DMS53 treated with DMSO at 0.1 percent for 48 hours (cell line): ENCODE data around the gene SDHAF3.
A peak's percentile ranks its signal among the peaks of the same experiment; 100 is the strongest.
"Not testable (repeated sequence)": the region's sequence is repeated elsewhere in the genome, so short reads cannot be mapped to it uniquely, and the experiment has no call there.

Experiments
- DNase-seq: peaks from one replicate; lab custom pipeline; 2025; ENCODE audit not compliant: unreplicated experiment; lab: John Stamatoyannopoulos, UW

Gene SDHAF3

GRCh38 chr7:97117372-97118188, at the start of gene SDHAF3:
SDHAF3 (plus strand) TSS chr7:97117698; CDS start chr7:97117724, 26 bp downstream.
- peak; percentile 99 for DNase-seq

DNA sequence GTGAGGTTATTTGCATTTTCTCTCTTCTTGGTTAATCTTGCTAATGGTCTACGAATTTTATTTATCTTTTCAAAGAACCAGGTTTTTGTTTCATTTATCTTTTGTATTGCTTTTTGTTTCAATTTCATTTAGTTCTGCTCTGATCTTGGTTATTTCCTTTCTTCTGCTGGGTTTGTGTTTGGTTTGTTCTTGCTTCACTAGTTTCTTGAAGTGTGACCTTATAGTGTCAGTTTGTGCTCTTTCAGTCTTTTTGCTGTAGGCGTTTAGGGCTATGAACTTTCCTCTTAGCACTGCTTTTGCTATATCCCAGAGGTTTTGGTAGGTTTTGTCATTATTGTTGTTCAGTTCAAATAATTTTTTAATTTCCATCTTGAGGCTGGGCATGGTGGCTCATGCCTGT, 45.5 kb upstream of the SDHAF3 start:
- not testable (repeated sequence) for DNase-seq

DNA sequence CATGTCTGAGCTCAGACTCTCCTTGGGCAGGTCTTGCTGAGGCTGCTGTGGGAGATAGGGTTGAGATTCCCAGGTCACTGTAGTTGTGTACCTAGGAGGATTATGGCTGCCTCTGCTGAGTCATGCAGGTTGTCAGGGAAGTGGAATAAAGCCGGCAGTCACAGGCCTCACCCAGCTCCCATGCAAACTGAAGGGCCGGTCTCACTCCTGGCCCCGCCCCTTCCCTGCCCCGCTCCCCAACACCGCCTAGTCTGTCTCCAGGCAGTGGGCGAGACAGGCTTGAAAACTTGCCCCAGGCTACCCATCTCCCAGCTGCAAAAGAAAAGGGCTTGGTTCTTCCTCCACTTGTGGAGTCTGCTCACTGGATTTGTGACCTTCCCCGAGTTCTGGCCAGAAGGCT, 41.6 kb upstream of the SDHAF3 start:
- DNase-seq = no peak

DNA sequence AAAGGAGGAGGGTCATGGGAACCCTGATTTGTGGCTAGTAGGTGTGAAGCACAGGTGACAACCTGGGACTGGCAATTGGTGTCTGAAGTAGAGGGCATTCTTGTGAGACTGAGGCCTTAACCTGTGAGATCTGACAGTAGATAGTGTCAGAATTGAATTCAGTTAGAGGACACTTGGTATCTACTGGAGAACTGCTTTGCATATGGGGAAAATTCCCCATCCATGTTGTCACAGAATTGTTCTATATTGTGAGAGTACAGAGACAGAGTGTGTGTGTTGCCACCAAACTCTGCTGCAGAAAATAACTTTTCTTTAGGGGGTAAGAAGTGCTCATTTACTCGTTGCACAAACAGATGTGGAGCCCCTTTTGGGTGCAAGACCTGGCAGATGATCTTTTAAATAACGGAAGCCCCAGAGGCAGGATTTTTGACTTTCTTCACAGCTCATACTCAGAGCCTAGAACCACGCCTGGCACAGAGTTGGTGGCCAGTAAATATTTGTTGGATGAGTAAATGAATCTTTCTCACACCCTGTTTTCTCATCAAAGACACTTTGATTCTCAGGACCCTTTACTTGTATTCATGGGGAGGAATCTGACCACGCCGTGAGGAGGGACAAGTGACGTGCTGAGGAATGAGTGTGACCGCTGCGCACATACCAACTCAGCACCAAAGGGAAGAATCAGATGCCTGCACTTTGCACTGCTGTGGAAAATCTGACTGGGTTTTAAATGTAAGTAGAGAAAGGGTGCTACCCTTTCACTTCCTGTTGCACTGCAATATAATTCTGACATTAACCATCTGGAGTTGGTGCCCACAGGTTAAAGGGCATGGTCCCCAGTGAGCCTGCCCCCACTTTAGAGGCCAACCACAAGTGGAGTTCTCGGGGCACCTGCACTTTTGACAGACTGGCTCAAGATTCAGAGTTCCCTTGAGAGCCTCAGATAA, 39.2 kb upstream of the SDHAF3 start:
- no peak for DNase-seq

- DNase-seq = no peak
Measured at GRCh38 chr7:97079300-97079699, 38.2 kb upstream of the SDHAF3 start.

GRCh38 chr7:97081521-97082300, 35.8 kb upstream of the SDHAF3 start:
- DNase-seq = no peak

- DNase-seq = no peak
Measured at GRCh38 chr7:97088364-97088763, 29.1 kb upstream of the SDHAF3 start.

DNA sequence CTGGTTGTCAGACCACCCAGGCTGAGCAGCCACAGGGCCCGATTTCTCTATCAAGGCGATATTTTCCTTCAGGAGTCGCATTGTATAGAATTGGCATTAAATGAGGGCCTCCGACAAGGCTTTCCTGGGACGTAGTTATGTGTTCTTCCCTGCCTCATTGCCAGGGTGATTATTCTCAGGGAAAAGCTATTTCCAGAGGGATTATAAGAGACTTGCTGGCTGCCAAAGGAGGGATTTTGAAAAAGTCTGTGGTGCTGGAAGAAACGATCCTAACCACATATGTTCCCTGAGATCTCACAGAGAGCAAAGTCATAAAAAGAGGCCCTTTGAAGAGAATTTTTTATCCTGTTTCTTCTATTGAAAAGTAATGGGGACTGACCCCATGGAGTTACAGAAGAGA, 27.7 kb upstream of the SDHAF3 start:
- DNase-seq = no peak

- no peak for DNase-seq
Measured at GRCh38 chr7:97090761-97091353, 26.6 kb upstream of the SDHAF3 start.

- no peak for DNase-seq
Measured at GRCh38 chr7:97094284-97094930, 23.1 kb upstream of the SDHAF3 start.

DNA sequence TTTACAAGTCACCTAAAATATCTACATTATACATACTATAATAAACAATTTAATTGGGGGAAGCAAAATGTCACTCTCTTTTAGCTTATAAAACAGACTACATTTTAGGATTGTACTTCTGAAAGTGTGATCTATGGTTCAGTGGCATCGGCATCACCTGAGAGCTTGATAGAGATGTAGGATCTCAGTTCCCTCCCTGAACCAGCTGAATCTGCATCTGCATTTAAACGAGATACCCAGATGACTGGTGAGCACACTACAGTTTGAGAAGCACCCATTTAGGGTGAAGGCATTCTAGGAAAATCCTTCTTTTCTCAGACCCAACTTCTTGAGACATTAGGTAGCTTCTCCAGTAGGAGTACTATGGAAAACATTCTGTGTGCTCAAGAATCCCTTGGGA, 21.5 kb upstream of the SDHAF3 start:
- DNase-seq = no peak

GRCh38 chr7:97096661-97097060, 20.8 kb upstream of the SDHAF3 start:
- no peak for DNase-seq

DNA sequence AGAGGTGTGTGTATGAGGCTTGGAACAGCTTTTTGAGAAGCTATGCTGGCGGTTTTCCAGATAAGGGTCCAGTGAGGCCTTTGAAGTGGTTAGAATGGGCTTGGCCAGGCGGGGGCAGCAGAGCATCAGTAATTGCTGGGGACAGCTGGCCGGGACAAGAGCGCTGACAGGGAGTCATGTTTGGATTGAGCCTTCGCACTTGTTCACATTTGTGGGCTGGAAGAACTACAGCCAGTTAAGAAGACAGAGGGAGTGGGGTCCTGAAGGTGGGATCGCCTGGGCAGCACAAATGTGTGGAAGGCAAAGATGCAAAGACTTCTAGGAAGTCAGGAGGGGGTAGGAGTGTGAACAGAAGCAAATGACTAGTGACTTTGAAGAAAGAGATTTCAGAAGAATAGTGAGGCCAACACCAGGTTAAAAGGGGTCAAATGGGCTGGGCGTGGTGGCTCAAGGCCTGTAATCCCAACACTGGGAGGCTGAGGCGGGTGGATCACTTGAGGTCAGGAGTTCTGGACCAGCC, 12.7 kb upstream of the SDHAF3 start:
- peak; percentile 79 for DNase-seq

DNA sequence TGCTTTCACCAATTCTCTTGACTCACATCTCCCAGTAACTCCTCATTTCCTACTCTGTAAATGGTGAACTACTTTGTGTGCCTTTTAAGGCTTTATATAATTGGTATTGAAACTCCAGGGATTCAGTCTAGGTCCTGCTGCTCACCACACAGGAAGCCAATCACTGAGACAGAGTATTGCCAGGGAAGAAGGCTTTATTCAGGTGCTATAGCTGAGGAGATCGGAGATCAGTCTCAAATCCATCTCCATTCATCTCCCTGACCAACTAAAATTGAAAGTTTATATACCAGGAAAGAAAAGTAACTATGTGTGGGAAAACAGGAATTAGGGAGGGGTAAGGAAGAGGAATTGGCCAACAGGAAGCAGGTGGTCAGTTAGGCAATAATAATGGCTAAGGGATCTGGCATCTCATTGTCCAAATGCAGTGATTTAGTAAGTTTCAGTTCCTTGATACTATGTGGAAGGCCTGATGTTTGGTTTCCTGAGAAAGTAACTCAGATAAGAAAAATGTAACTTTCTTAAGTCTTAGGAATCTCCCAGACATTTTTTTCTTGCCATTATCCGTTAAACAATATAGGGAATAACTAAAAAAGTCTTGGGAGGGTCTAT, 10.2 kb upstream of the SDHAF3 start:
- DNase-seq = no peak

GRCh38 chr7:97116308-97116707, 1.2 kb upstream of the SDHAF3 start:
- DNase-seq = no peak

DNA sequence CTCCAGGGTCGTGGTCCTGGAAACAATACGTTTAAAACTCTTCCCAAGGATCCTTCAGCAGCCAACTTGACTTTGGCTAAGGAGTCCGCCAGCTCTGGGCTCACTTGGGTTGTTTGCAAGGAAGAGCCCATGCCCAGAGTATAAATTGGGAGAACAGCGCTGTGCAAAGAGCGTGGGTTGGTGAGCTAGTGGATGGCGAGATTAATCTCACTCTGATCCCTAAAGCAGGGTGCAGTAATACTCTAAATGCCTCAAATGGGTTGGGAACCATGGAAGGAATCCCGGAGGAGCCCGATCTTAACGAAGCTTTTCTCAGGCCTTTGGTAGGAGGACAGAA, 495 bp upstream of the SDHAF3 start:
- no peak for DNase-seq

DNA sequence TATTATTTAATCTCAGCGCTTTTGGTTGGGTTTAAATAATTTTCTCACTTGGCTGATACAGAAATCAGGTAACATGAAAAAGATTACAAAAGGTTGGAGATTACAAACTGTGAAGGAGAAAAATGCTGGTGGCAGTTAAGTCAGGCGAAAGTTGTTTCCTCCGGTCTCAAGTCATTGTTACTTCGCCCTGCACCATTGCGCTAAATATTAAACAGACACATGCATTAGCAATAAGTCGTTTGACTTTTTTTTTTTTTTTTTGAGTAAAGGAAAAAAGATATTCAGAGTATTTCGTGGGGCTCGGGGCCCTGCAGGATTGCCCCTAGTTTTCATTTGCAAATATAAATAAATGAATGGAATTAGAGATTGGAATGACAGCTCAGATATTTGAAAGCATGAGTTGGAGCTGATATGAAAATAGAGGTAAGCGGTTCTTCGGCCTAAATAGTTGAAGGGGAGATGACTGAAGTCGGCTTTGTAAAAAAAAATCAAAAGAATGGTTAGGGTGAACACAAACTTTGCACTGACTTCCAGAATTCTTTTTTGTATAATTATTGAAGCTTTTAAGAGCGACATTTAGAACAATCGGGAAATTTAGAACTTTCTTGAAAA, 914 bp downstream of the SDHAF3 start:
- no peak for DNase-seq

GRCh38 chr7:97119747-97120146, 2.2 kb downstream of the SDHAF3 start:
- DNase-seq = no peak

- no peak for DNase-seq
Measured at GRCh38 chr7:97120713-97121457, 3.4 kb downstream of the SDHAF3 start.
